ENCODE measurements around the gene VSIG10L2. TPM values are rescaled to one million over a fixed set of nuclear protein-coding genes. Genes with fewer than 3 reads are reported as not detected.

Gene VSIG10L2
- total RNA-seq, 4 donors from 2014 or later, result 1.4 to 7.2 (median 4.5) TPM

DNA sequence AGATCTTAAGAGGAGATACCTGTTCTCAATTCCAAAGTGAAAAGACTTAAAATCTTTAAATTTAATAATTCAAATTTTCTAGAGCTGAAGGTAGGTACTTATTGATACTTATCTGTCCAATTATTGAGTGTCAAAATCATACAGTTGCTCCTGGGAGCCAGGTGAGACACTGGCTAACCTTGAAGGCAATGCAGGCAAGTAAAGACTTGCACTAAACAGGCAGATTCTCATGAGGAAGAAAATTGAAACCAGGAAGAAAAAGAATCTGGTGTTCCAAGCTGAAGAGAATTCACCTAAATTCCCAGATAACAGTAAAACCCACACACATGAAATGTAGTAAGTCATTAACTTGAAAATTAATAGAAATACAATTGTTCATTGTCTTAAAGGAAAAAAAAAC, 30.3 kb downstream of the VSIG10L2 start:
- DNase-seq (ENCODE audit: low spot score in 2 of 2), result no peak
- TF ChIP-seq POLR2A (IDR thresholded peaks at IDR 0.05), result no peak
- TF ChIP-seq, protein P1, sequence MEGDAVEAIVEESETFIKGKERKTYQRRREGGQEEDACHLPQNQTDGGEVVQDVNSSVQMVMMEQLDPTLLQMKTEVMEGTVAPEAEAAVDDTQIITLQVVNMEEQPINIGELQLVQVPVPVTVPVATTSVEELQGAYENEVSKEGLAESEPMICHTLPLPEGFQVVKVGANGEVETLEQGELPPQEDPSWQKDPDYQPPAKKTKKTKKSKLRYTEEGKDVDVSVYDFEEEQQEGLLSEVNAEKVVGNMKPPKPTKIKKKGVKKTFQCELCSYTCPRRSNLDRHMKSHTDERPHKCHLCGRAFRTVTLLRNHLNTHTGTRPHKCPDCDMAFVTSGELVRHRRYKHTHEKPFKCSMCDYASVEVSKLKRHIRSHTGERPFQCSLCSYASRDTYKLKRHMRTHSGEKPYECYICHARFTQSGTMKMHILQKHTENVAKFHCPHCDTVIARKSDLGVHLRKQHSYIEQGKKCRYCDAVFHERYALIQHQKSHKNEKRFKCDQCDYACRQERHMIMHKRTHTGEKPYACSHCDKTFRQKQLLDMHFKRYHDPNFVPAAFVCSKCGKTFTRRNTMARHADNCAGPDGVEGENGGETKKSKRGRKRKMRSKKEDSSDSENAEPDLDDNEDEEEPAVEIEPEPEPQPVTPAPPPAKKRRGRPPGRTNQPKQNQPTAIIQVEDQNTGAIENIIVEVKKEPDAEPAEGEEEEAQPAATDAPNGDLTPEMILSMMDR (IDR thresholded peaks at IDR 0.05), result no peak
- intact Hi-C loops (cut with DNase I; ENCODE audit: low total_unique reads), result no loop called here

DNA sequence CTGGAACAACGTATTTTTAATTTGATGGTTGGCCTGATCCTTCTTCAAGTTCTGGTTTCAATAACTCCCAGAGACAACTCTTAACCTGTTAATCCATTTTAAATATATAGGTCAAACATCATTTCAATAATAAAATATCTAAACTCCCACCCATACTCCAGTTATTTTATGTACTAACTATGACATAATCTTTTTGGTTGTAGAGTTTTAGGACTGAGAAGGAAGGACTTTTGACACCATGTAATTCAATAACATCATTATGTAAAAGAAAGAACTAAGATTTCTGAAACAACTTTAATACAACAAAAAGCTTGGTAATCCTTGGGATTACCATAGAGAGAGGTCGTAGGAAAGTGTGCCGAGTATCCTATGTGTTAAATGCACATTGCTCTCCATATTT, 31.5 kb downstream of the VSIG10L2 start:
- no peak for TF ChIP-seq POLR2A (IDR thresholded peaks at IDR 0.05)
- TF ChIP-seq, protein P1 (IDR thresholded peaks at IDR 0.05), result no peak
- no peak for DNase-seq (ENCODE audit: low spot score in 2 of 2)
- H3K4me3 ChIP-seq (ENCODE audit: low read depth, poor library complexity, severe bottlenecking), result no peak overlapping the region
- WGBS, 2 donors, result 83 to 84% methylated on average over 3 of the region's 3 CpGs
- intact Hi-C loops (cut with DNase I; ENCODE audit: low total_unique reads), result no loop called here

More for the DNA sequence above, 30.3 kb downstream of the VSIG10L2 start:
- H3K4me3 ChIP-seq (ENCODE audit: low read depth, poor library complexity, severe bottlenecking), result no peak overlapping the region

DNA sequence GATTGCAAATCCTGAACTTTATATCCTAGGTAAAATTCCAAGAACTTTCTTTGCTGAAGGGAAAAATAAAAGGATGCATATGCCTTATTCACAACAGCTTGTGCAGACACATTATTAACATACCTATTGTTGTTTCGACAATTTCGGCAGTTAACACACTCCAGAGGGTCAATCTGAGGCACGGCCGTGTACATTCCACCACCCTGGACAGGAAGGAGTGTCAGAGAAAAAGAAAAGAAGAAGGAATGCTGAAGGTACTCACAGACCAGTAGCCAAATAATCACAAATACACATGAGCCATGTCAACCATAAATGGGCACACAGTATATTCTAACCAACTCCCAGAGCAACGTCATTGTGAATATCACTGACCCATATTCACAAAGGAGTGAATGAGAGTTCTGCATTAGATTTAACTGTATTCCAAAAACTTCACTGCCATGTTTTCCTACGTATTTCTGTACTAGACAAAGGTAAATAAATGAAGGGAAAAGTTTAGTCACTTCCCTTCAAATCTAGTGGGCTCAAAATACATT, 32.4 kb downstream of the VSIG10L2 start:
- DNase-seq (ENCODE audit: low spot score in 2 of 2), result no peak
- WGBS, 2 donors, result 80 to 83% methylated on average over 6 of the region's 6 CpGs
- intact Hi-C loops (cut with DNase I; ENCODE audit: low total_unique reads), result no loop called here
- H3K4me3 ChIP-seq (ENCODE audit: low read depth, poor library complexity, severe bottlenecking), result no peak overlapping the region
- no peak for TF ChIP-seq POLR2A (IDR thresholded peaks at IDR 0.05)
- TF ChIP-seq, protein P1 (IDR thresholded peaks at IDR 0.05), result no peak

DNA sequence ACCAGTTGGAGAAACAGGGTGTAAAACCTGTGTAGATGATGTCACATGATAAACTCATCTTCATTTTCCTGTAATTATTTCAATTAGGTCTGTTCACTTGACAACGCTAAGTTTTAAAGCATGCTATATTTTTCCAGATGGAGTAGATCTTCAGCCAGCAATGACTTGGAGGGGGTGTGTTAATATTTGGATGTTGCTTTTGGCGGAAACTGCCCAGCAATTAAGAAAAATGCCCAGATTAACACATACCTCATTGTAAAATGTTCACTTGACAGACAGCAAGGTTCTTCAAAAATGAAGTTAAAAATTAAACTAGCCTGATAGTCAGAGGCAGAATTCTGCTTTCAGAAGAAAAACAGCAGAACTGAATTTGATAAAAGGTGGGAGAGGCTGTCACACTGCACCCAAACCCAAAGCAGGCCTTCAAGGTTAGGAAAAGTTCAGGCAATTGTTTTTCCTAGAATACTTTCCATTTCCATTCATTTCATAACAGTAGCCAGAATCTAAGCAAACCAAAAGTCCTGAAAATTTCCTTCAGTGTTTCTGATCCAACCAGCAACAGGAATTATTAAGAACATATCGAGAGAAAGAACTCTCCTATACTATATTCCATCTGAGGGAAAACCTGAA, 33.0 kb downstream of the VSIG10L2 start:
- no peak for TF ChIP-seq POLR2A (IDR thresholded peaks at IDR 0.05)
- TF ChIP-seq, protein P1 (IDR thresholded peaks at IDR 0.05), result no peak
- H3K4me3 ChIP-seq (ENCODE audit: low read depth, poor library complexity, severe bottlenecking), result no peak overlapping the region
- no peak for DNase-seq (ENCODE audit: low spot score in 2 of 2)
- WGBS, 2 donors, result 68 to 73% methylated on average over 3 of the region's 3 CpGs
- intact Hi-C loops (cut with DNase I; ENCODE audit: low total_unique reads), result no loop called here

DNA sequence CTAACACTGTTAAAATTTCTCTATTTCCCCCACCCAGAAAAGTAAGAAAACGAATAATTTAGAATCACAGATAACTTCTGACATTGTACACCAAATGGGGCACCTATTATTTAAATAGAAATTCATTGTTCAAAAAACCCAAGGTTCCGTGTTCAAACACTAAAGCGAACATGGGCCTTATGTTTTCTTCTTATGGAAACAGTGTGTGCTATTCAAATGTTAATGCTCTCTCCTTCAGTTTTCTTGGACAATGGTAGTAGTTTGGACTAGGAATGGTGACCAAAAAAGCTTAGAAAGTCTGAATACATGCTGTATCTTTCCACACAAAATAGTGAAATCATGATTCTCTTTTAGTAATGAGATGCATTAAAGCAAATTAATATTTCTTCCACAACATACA, 33.7 kb downstream of the VSIG10L2 start:
- no peak for TF ChIP-seq POLR2A (IDR thresholded peaks at IDR 0.05)
- TF ChIP-seq, protein P1 (IDR thresholded peaks at IDR 0.05), result no peak
- DNase-seq (ENCODE audit: low spot score in 2 of 2), result no peak
- 92 to 95% methylated on average over 3 of the region's 3 CpGs for WGBS, 2 donors
- H3K4me3 ChIP-seq (ENCODE audit: low read depth, poor library complexity, severe bottlenecking), result no peak overlapping the region
- intact Hi-C loops (cut with DNase I; ENCODE audit: low total_unique reads), result no loop called here

DNA sequence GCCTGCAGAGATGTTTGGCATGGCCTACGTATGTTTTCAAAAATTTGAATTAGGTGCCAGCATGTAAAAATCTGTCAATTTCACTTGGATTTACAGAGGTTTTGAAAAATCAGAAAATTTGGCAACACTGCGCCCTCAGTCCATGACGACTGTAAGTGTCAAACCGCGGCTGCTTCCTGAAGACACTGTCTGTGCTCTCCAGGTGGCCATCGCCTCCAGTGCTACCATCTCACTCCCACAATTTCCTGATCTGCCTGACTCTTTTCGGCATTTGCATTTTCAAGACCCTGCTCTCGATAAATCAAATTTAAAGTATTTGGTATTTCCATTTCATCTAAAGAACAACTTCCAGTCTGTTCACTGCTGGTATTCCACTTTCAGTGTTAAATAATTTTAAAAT, 34.6 kb downstream of the VSIG10L2 start:
- H3K4me3 ChIP-seq (ENCODE audit: low read depth, poor library complexity, severe bottlenecking), result no peak overlapping the region
- TF ChIP-seq, protein P1 (IDR thresholded peaks at IDR 0.05), result no peak
- no peak for TF ChIP-seq POLR2A (IDR thresholded peaks at IDR 0.05)
- no peak for DNase-seq (ENCODE audit: low spot score in 2 of 2)
- intact Hi-C loops (cut with DNase I; ENCODE audit: low total_unique reads), result no loop called here
- WGBS, 2 donors, result 90 to 95% methylated on average over 8 of the region's 8 CpGs
